GM18868 (cell line): Measurements from ENCODE around the gene THBD.

ENCODE experiments used
- ATAC-seq: cut with Tn5 transposase; IDR thresholded peaks from one replicate; pipeline ENCODE4 v1.9.1; 2021; ENCODE audit warnings: mild to moderate bottlenecking, moderate library complexity; ENCODE audit not compliant: unreplicated experiment

THBD gene

DNA sequence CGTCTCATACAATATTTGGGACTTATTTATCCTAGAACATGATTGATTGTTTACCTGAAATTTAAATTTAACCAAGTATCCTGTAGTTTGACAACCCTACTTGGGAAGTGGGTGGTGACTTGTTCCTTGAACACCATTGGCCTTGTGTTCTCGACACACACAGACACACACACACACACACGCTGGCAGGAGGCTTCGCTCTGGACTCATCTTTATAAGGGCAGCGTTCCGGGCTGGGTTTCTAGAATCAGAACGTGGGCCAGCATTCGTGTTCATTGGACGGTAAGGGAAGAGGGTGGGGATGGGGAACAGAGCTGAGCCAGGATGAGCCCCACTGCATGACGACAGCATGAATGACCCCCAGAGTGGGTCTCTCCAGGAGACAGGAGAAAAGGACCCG is 30.5 kb downstream of the THBD start:
- ATAC-seq, result no peak

DNA sequence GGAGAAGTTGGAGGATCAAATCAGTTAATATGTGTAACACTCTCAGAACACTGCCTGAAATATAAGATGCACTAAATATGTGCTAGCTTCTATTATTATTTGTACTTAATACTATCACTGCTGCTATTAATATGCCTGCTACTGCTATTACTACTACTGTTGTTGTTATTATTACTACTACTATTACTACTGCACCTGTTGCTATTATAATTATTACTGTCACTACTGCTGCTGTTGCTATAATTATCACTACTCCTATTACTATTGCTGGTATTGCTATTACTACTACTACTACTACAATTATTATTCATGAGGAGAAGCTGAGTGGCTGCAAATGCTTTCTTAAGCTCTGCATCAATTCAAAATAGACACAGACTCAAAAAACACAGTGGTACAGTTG is 31.0 kb downstream of the THBD start:
- ATAC-seq, result no peak

DNA sequence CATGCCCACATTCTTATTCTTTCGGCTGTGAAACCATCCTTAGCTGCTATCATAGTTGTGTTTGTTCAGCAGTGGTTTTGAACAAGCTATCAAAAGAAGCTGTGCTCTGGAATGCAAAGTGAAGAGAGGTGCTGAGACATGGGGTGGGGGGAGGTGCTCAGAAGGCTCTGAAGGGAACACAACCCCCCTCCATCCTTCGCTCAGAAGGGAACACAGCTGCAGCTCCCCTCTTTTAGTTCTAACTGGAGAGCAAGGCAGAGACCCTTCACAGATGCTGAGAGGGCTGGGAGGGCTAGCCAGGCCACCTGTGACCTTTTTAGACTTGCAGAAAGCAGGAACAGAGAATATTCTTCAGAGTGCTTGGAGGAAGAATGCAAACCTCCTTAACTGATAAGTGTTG is 32.0 kb downstream of the THBD start:
- ATAC-seq, result no peak

DNA sequence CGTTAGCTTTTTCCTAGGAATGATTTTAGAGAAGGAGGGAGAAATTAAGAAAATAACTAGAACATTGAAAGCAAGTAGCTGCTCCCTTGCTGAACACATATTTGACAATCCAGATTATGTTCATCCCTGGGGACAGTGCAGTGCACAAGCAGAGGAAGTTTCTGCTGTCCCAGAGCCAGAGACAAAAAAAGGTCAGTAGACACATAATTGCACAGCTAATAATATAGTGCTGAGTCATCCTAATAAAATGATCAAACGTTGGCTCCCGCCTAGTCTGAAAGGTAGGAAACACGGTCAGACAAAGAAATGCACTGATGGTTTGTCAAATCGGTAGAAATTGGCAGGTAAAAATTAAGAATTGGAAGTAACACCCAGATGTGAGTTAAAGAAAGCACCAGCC is 36.0 kb downstream of the THBD start:
- no peak for ATAC-seq

DNA sequence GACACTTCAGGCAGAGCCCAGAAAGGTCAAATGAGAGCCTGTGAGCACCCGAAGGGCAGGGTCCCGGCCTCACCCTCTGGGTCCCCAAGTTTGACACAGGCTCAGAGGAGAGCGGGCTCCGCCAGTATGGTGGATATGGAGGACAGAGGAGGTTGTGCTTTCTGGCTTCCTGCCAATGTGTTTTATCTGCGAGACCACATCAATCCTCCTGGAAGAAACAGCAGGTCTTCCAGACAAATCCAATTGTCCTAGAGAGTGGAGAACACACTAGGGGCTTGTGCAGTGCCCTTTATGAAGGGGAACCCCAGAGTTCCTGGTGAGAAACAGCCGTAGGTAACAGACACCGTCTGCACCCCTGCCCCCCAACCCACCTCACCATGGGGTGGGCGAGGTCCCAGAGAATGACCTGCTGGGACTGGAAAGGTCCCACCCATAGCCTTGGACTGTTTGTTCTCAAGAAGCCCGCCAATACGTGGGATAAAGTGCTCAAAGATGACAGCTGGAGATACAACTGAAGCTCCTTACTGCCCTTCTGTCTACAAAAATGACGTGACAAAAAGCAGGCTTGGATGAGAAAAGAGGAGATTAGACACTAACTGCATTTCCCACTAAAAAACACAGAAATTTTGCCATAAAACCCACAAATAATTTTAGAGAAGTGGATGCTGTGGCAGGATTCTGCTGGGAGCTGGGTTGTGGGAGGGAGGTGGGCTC is 38.3 kb downstream of the THBD start:
- no peak for ATAC-seq

DNA sequence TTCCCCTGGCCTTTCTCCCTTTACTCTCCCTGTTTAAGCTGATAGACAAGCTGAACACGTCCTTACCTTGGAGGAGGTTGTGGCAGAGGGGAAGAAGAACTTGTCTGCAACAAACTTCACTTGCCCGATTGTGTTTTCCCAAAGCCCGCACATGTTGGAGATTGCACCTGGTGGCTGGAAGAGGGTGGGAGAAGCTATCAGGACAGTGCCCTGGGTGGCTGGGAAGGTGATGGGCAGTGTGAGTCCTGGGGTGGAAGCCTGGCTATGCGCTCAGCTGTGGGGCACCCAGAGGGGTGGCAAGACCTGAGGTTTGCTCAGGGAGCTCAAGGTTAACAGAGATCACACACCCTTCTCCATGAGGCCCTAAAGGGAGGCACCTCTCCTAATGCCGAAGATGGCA is 39.4 kb downstream of the THBD start:
- no peak for ATAC-seq

DNA sequence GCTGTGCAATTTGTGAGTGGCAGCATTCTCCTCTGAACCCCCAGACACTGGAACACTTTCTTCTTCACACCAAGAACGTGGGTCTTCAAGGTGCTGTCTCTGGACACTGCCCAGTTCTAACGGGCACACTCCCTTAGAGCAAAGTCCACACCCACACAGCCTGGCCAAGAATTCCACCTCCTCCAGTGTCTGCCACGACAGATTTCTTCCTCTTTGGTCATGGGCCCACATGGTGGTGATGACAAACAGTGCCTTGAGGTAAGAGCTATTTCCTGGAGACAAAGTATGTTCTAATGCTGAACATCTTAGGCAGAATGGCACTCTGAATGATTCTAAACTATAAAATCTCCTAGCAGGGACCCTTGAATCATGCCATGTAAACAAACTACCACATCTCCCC is 39.8 kb downstream of the THBD start:
- ATAC-seq, result no peak

DNA sequence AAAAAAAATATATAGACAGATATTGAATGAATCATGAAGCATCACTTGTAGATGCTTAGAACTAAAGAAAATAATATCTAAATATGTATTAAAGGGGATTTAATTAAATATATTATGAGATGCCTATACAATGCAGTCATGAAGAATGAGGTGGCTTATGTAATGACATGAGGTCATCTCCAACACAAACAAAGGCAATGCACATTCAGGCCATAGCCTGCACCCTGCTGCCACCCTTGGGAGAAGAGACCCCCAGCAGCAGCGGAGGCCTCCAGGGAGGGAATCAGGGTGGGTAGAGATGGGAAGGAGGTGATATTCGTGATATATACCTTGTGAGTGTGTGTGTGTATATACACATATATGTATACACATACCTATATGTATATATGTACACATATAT is 40.8 kb downstream of the THBD start:
- ATAC-seq, result no peak

DNA sequence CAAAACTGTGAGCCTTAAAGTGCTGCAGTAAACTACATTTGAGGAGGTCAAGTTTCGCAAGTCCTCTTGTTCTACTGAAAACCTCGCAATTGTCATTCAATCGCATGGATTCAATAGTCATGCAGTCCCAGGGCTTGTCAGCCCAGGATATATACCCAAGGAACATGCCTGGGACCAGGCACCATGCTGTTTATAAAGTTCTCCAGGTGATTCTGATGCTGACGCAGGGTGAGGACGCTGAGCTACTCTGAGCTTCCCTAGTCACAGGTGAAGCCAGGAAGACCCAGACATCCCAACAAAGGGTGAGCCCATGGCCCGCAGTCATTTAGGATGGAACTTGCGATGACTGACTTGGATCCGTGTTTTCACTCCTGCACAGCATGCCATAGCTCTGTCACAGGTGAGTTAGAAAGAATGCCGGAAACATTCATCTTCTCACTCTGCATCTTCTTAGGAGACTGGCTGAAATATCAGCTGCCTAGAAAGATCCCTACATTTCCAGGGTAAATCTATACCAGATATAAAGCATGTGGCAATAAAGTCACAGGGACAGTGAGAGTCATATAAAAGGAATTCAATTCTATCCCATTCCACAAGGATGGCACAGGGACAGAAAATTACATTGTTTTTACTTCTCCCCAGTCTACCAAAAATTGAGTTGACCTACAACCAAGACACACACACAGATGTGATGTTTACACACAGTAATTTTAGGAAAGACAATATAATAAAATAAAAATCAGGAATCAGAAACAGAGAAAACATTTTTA is 41.4 kb downstream of the THBD start:
- ATAC-seq, result no peak

DNA sequence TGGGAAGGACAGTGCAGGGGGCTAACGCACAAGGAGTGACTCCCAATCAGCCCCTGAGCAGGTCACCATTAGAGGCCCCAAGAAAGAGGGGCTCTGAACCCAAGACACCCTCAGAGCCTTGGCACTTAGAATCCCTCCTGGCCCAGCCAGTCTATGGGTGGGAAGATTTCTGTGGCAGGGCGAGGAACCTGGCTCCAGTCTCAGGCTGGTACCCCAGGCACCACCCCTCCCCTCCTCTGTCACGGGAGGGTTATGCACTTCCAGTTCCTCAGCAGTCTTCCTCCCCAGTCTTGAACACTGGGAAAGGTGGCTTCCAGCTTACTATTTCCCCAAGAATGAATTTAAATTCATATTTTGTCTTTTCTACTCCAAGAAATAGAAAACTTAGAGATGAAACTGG is 42.0 kb downstream of the THBD start:
- ATAC-seq, result no peak

DNA sequence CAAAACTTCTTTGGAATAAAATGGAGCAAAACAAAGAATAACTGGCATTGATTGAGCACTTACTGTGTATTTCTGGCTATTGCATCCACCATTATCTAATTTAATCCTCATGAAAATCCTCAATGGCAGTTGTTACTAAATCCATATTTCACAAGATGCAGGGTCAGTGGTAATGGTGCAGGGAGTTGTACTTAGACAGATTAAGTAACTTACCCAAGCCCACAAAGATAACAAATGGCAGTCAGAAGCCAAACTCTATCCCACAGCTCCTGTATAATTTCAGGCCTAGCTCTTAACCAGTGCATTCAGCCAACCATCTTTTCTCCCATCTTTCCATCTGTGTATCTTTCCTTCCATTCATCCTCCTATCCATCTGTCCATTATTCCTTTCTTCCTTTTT is 43.7 kb downstream of the THBD start:
- ATAC-seq, result no peak

DNA sequence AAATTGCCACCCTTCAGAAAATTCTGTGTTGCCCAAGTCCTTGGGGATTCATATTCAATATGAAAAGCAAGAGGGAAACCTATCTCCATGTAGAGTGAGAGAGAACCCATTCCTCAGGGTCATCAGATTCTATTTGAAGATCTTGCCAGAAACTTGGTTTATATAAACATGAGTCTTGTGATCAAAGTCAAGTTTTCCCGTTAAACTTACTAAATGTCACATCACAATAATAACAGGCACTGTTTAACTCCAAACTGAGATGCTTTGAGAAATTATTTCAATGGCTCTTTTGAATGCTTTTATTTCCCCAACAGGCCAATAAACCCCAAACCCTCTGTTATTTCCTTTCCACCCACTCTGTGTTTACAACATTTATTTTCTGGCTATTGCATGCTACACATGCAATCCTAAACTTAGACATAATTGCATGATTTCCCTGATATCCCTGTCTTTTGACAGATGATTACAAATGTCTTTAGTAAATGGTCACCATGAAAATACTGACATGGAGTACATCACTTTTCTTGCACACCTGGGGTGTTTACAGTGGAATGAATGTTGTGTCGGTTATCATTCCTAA is 45.5 kb downstream of the THBD start:
- no peak for ATAC-seq

DNA sequence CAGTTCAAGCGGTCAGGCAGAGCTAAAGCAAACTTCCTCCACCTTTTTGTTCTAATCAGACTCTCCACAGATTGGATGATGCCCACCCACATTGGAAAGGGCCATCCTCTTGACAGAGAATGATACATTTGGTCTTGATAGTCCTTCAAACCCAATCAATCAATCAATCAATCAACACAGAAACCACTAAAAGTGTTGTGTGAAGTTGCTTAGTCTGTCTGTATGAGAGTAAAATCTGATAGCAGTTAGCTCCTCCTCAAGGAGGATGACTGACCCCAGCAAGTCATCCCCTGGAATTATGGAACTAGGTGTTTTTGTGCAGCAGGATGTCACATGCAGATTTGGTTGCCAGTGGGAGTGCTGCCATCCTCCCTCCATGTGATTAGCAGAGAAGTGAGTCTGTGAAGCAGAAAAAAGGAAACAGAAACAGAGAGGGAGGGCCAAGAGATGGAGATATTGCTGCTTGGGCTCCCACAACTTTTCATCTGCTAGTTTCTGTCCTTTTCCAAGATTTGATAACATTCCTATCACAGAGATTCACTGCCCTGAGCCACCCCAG is 46.3 kb downstream of the THBD start:
- ATAC-seq, result no peak

DNA sequence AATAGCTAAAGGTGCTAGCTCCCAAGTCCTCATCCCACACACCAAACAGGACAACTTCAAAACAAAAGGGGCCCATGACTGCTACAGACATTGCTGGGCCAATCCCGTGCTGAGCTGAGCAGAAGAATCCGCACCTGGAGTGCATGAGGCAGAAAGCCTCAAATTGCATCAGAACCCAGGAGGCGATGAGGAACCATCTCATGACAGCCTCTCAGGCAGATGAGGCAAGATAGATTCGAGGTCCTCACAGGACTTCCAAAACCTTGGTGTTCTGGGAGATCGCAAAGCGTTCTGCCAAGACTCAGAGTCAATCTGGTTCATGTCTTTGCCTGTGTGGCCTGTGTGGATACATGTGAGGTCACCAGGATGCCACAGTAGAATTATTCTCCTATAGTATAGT is 47.2 kb downstream of the THBD start:
- no peak for ATAC-seq

DNA sequence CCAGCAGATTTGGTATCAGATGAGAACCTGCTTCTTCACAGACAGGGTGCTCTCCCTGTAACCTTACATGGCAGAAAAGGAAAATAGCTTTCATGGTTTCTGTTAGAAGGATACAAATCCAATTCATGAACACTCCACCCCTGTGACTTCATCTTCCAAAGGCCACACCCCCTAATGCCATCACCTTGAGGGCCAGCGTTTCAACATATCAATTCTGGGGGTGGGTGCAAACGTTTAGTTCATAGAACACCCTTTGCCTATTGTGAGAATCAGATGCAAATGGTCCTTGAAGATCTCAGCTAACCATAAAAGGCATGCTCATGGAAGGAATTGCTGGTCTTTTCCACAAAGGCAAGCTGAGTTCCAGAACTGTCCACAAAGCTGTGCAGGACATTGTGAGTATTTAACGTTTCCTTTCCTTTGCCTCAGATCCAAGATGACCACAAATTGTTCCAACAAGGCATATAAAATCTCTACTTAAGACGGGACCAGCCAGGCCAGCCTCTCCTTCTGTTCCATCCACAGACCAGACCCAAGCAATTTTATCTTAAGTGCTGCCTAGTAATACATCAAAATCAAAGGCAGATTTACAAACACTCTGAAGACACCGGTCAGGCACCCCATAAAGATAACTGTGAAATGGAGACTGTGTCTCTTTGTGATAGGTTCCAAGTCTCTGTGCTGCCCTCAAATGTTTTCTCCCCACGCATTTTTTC is 49.1 kb downstream of the THBD start:
- ATAC-seq, result no peak

DNA sequence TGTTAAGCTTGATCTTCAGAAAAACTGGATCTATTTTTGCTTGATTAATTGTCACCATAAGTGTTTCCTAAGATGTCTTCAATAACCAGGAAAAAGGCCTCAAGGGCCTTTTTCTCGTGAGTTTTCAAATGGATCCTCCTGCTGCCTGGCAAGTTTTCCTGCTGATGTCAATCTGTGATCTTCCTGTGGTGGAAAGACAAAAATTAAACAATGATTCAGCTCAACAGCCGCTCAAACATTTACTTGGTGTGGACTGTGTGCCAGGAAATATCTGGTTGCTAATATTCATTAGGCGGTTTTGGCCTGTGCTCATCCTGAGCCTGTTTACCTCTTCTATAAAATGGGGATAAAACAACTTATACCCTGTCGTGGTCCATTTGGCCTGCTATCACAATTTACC is 49.7 kb downstream of the THBD start:
- no peak for ATAC-seq

DNA sequence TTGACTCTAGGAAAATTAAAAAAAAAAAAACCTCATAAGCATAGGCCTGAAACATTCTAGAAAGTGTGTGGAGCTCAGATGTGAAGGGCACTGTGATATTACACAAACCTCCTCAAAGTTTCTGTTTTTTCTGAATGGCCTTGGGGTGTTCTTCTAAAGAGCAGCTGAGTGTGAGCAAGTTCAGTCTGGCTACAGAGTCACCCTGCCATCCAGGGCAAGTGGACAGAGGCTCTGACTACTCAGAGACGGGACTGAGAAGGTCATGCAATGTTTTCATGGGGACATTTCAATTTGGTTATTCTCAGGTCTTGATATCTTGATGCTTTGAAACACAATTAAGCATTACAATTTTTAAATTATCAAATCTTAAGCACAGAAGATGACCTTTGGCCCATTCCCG is 51.0 kb downstream of the THBD start:
- no peak for ATAC-seq

DNA sequence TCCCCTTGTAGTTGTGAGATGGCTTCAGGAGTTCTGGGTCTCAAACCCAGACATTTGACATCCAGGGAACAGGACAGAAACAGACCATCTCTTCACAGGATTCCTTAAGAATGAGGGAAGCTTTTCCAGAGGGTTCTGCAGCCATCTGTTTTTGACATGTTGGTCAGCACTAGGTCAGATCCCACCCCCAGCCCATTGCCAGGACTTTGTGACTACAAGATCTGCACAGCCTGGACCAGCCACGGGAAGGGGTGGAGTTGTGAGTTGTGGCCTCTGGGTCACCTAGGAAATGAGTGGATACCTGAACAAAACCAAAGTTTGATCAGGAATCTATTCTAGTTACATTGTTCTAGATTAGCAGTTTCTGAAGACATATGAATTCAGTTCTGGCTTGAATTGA is 53.5 kb downstream of the THBD start:
- no peak for ATAC-seq
